Activated T-cell treated with anti-CD3 and anti-CD28 coated beads for 24 hours (primary cell): ENCODE results near the gene CCN6.
A peak's percentile ranks its signal among the peaks of the same experiment; 100 is the strongest.
"Not testable (repeated sequence)": the region's sequence is repeated elsewhere in the genome, so short reads cannot be mapped to it uniquely, and the experiment has no call there.

Experiments used
- DNase-seq: peaks from one replicate; pipeline ENCODE4 v3.0.0-alpha.2; 2020; ENCODE audit warnings: low read depth

The CCN6 gene

GRCh38 chr6:112051251-112051740, 2.6 kb upstream of the CCN6 start:
- not testable (repeated sequence) for DNase-seq

GRCh38 chr6:112054555-112055190, 769 bp downstream of the CCN6 start:
- DNase-seq, result no peak

- no peak for DNase-seq
Measured at GRCh38 chr6:112058243-112059032, 4.5 kb downstream of the CCN6 start.

DNA sequence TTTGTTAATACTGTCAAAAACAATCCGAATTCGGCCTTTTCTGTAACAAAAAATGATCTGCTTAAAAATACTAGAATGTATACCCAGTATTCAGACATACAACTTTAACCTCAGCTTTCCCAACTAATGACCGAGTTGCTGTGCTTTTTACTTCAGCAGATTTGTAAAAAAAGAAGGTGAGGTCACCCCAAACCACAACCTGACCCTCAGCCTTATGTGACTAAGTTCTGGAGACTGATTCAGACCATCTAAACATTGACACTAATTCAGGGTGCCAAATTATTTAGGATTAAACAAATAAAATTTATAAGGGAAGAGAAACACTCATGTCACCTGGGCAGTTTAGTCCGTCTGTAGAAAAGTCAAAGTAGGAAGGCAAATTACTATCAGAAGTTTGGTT, 7.7 kb downstream of the CCN6 start:
- no peak for DNase-seq

- no peak for DNase-seq
Measured at GRCh38 chr6:112062966-112063365, 9.1 kb downstream of the CCN6 start.

GRCh38 chr6:112065426-112065986, 11.6 kb downstream of the CCN6 start:
- no peak for DNase-seq

DNA sequence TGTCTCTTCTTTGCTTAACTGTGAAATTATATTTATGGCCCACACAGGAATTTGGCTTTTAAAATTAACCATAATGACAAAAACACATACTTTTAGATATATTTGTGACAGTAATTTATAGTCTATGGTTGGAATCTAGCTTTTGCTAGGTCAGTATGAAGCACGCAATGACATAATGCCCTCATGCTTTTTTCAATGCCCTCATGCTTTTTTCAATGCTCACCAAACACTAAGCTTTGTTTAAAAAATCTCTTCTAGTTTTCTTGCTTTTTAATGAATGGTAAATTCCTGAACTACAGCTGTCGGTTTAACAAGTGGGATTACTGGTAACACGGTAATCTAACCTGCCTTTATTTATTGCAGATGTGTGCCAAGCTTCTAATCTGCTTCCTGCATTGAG, 12.7 kb downstream of the CCN6 start:
- DNase-seq, result no peak

- DNase-seq, result no peak
Measured at GRCh38 chr6:112081569-112081968, 27.7 kb downstream of the CCN6 start.

GRCh38 chr6:112085286-112086065, 31.6 kb downstream of the CCN6 start:
- no peak for DNase-seq

DNA sequence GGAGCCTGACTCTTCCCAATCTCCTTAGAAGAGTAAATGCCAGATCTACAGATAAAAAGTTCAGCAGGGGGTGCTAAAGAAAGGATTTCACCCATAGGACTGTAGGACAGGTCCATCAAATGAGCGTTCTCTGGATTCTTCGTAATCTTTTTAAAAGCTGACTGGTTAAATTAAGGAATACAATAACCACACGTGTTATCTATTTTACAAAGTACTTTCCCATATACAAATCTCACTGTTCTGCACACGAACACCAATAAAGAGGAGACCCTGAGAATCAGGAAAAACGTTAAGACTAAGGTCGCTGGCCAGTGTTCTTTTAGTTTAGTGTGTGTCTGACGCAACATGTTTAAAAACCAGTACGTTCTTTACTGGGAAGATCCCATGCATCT, 32.8 kb downstream of the CCN6 start:
- no peak for DNase-seq

DNA sequence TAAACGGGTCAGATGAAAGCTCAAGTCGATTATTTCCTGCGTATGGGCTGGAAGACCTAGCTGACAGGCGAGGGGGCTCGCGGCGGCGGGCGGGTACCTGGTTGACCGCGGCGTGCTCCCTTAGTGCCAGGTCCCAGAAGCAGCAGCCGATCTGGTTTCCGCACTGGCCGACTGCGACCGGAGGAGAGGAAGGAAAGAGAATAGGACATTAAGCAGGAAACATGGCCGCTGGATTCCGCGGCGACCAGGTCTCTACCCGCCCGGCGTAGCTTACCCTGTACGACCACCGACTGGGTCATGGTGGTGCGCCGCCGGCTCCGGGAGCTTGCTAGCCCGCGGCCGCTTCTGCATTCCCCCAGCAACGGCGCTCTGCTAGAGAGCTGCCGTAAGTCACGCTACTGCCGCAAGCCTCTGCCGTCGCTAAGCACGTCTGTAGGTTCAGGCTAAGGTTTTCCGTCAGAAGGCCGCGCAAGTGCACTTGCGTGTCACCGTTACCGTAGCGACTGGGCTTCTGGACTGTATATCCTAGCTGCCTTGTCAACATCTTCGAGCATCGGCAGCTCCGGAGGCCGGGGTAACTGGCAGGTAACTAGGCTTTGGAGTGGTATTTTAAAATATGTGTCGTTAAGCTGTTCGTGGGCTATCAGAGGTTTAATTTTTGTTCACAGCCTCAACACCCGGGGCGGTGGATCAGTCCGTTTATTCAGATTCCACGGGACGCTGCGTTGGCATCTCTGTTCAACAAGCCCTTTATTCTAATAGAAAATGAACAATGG, 33.4 kb downstream of the CCN6 start, which contains the start of the genes FAM229B and TUBE1:
FAM229B (plus strand) TSS at position 456 of the 776 bp plus-strand sequence. CDS start 11,693 bp downstream, outside the sequence.
TUBE1 (minus strand) TSS at position 347 of the 776 bp plus-strand sequence; CDS start at position 299, 48 bp downstream.
- peak; percentile 81 for DNase-seq

- no peak for DNase-seq
Measured at GRCh38 chr6:112087916-112088315, 34.0 kb downstream of the CCN6 start.

GRCh38 chr6:112096901-112097300, 43.0 kb downstream of the CCN6 start:
- DNase-seq, result no peak

DNA sequence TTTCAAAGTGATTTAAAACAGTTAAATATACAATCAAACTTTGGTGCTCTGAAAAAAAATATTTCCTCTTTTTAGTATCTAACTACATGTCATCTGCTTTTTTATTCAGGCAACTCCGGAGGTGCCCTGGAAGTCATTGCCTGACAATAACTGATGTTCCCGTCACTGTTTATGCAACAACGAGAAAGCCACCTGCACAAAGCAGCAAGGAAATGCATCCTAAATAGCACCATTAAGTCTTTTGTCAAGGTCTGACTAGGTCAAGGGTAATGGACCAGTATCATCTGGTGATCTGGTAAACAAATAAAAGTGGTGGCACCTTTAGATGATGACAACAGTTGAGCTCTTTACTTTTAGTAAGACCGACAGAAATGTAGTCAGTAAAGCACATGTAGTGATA, 46.7 kb downstream of the CCN6 start:
- no peak for DNase-seq

GRCh38 chr6:112106026-112106425, 52.1 kb downstream of the CCN6 start:
- not testable (repeated sequence) for DNase-seq

- no peak for DNase-seq
Measured at GRCh38 chr6:112106562-112106961, 52.7 kb downstream of the CCN6 start.

DNA sequence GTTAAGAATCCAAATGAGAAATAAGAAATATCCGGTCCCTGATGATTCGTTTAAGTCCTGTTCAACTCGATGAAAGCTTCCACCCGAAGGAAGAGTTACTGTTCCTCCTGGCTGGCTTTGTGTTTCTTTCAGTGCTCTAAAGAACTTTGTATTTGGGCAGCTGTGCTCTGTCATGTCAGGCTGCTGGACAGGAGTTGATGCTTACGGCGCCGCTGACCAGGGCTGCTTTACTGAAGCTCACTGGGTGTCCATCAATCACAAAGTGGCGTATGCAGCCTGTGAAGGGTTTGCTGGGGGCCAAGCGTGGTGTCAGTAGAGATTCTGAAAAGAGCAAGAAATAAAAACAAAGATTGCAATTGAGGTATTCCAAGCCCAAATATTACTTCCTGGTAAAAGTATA, 55.4 kb downstream of the CCN6 start:
- no peak for DNase-seq

- DNase-seq, result no peak
Measured at GRCh38 chr6:112113431-112113830, 59.5 kb downstream of the CCN6 start.

- DNase-seq, result no peak
Measured at GRCh38 chr6:112113918-112114317, 60.0 kb downstream of the CCN6 start.

DNA sequence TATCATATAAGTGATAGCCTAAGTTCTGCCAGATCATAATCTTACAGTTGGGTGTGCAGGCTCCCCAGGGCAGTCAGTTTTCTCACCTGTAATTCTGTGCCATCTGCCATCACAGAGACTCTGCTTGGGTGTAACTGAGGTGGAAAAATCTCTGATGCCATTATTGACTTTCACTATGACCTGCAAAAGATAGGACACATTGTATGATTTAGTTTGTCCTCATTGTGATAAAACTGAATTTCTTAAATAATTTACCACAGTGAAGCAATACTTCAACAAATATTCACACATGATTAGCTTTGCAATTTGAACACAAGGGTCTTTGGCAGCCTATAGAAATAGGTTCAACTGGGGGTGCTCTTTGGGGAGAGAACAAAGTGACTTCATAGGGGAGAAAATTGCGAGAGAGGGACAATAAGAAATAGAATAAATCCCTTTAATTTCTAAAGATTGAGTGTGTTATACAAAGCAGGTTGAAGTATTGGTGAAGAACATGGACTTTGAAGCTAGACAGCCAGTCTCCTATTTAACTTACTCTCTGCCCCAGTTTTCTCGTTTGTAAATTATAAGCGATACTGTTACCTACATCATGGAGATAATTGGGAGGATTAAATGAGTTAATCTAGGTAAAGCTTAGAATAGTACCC, 60.8 kb downstream of the CCN6 start:
- DNase-seq, result no peak

DNA sequence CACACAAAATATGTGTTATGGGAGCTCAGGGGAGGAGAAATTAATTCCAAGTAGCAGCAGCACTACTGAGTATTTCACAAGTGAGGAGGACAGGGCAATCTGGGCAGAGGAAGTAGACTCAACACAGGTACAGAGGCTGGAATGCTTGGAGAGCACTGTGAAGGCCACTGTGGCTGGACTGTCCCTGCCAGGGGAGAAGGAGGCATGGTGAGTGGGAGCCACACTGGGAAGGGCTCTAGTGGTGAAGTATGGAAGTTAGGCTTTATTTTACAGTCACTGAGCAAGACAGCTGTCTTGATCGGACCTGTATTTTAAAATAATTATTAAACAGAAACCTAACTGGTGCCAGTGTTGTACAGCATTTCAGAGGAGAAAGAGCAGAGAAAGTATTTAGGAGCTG, 62.3 kb downstream of the CCN6 start:
- no peak for DNase-seq
